HEK293T (cell line): ENCODE measurements around the gene SERF2.
A peak's percentile ranks its signal among the peaks of the same experiment; 100 is the strongest.
"Not testable (repeated sequence)": the region's sequence is repeated elsewhere in the genome, so short reads cannot be mapped to it uniquely, and the experiment has no call there.

ENCODE experiments used
- CTCF ChIA-PET: fragments of 350-600 bp; formaldehyde crosslinking; extraction: SDS; loops from one replicate; lab custom pipeline; 2021; ENCODE audit warnings: antibody characterized with exemption, inconsistent platforms; lab: Yijun Ruan, JAX
- POLR2A ChIA-PET: fragments of 350-600 bp; formaldehyde crosslinking; extraction: SDS; loops from one replicate; lab custom pipeline; 2020; ENCODE audit warnings: antibody characterized with exemption, inconsistent platforms; lab: Yijun Ruan, JAX
- DNase-seq: peaks from one replicate; pipeline ENCODE4 v3.0.0; 2012; ENCODE audit warnings: mixed read lengths; ENCODE audit errors: extremely low spot score
- ARNT ChIP-seq: fragments of 450-650 bp; IDR thresholded peaks from 2 replicates; pipeline ENCODE4 v1.6.1; 2017; ENCODE audit warnings: mild to moderate bottlenecking
- BHLHE40 ChIP-seq: fragments of 450-650 bp; IDR thresholded peaks from 2 replicates; pipeline ENCODE4 v1.6.1; 2016; ENCODE audit warnings: mild to moderate bottlenecking, moderate library complexity, borderline replicate concordance
- CTBP1 ChIP-seq: fragments of 450-650 bp; IDR thresholded peaks from 2 replicates; pipeline ENCODE4 v1.6.1; 2016; ENCODE audit warnings: borderline replicate concordance
- ELF4 ChIP-seq: fragments of 450-650 bp; IDR thresholded peaks from 2 replicates; pipeline ENCODE4 v1.6.1; 2017; ENCODE audit warnings: antibody characterized with exemption
- FOXA1 ChIP-seq: fragments of 450-650 bp; IDR thresholded peaks from 2 replicates; pipeline ENCODE4 v1.6.1; 2016; ENCODE audit warnings: mild to moderate bottlenecking
- FOXK2 ChIP-seq: fragments of 450-650 bp; IDR thresholded peaks from 2 replicates; pipeline ENCODE4 v1.6.1; 2016; ENCODE audit warnings: mild to moderate bottlenecking
- FOXM1 ChIP-seq: fragments of 450-650 bp; IDR thresholded peaks from 2 replicates; pipeline ENCODE4 v1.6.1; 2017; ENCODE audit warnings: mild to moderate bottlenecking, borderline replicate concordance
- HDGF ChIP-seq: fragments of 450-650 bp; IDR thresholded peaks from 2 replicates; pipeline ENCODE4 v1.6.1; 2017; ENCODE audit warnings: antibody characterized with exemption, borderline replicate concordance
- L3MBTL2 ChIP-seq: fragments of 450-650 bp; conservative IDR thresholded peaks from 2 replicates; pipeline ENCODE4 v1.6.1; 2016; ENCODE audit warnings: mild to moderate bottlenecking
- LEF1 ChIP-seq: fragments of 450-650 bp; IDR thresholded peaks from 2 replicates; pipeline ENCODE4 v1.6.1; 2017; ENCODE audit warnings: mild to moderate bottlenecking, borderline replicate concordance
- NFRKB ChIP-seq: fragments of 450-650 bp; IDR thresholded peaks from 2 replicates; pipeline ENCODE4 v1.6.1; 2016; ENCODE audit warnings: mild to moderate bottlenecking, moderate library complexity
- PKNOX1 ChIP-seq: fragments of 450-650 bp; IDR thresholded peaks from 2 replicates; pipeline ENCODE4 v1.6.1; 2016
- SP1 ChIP-seq: fragments of 450-650 bp; IDR thresholded peaks from 2 replicates; pipeline ENCODE4 v1.6.1; 2017
- SUZ12 ChIP-seq: fragments of 450-650 bp; IDR thresholded peaks from 2 replicates; pipeline ENCODE4 v1.6.1; 2016; ENCODE audit warnings: mild to moderate bottlenecking
- TARDBP ChIP-seq: fragments of 450-650 bp; IDR thresholded peaks from 2 replicates; pipeline ENCODE4 v1.6.1; 2016
- ZNF384 ChIP-seq: fragments of 450-650 bp; IDR thresholded peaks from 2 replicates; pipeline ENCODE4 v1.6.1; 2016

SERF2 gene

GRCh38 chr15:43796566-43796965 lies 4.4 kb downstream of the SERF2 start:
- DNase-seq, result no peak
- CTCF ChIA-PET, result no interaction called here
- TF ChIP-seq ELF4 (no peak), SP1 (no peak), HDGF (no peak), L3MBTL2 (no peak), ZNF384 (no peak), FOXM1 (no peak), BHLHE40 (no peak), PKNOX1 (no peak), NFRKB (no peak), LEF1 (no peak), ARNT (no peak), FOXA1 (no peak), TARDBP (no peak)
- POLR2A ChIA-PET, result interaction anchor here (0.6 to 1.5 kb wide), 3 partner anchors 14 to 28 kb away, joined by 3 to 5 read pairs (median 3); partner anchors contain the start of genes ELL3 and MFAP1

- POLR2A ChIA-PET, result interaction anchor here (0.8 to 2.6 kb wide), 5 partner anchors 9 to 25 kb away, joined by 3 to 11 read pairs (median 10); partner anchors contain the start of genes ELL3 and MFAP1
Measured at GRCh38 chr15:43799209-43799944, 7.3 kb downstream of the SERF2 start.

GRCh38 chr15:43799945-43800285 lies 7.8 kb downstream of the SERF2 start, which contains the start of gene SERINC4:
TSS of gene SERINC4 (minus strand) at chr15:43800220. CDS start at chr15:43799986, 234 bp downstream.
- DNase-seq, result no peak
- TF ChIP-seq ARNT (no peak), FOXM1 (no peak), NFRKB (no peak), FOXA1 (no peak), ZNF384 (no peak), SUZ12 (no peak), ELF4 (no peak), BHLHE40 (no peak), TARDBP (no peak), HDGF (no peak), L3MBTL2 (no peak), SP1 (no peak), CTBP1 (no peak), FOXK2 (no peak), LEF1 (no peak), PKNOX1 (no peak)
- ChIA-PET CTCF (interaction anchor here (0.7 kb wide), 1 partner anchor 432 kb away, joined by 3 read pairs; no protein-coding TSS in a partner anchor), POLR2A (interaction anchor here (0.8 to 4.5 kb wide), 10 partner anchors 9 to 392 kb away, joined by 3 to 25 read pairs (median 6); partner anchors contain the start of genes ELL3 and MFAP1)

More at GRCh38 chr15:43799209-43799944, 7.3 kb downstream of the SERF2 start:
- CTCF ChIA-PET, result no interaction called here
- TF ChIP-seq NFRKB (no peak), SP1 (no peak), FOXK2 (no peak), TARDBP (no peak), HDGF (no peak), L3MBTL2 (no peak), FOXA1 (no peak), CTBP1 (no peak), ZNF384 (no peak), ELF4 (no peak), LEF1 (no peak), SUZ12 (no peak)
- no peak for DNase-seq

- TF ChIP-seq L3MBTL2 (0 out of 2 replicates have a peak, but pooled peaks have one; percentile 13), PKNOX1 (no peak), ELF4 (peak; percentile 46; the same call in 1 of the 2 replicates)
- DNase-seq, result peak; percentile 70
- ChIA-PET POLR2A (interaction anchor here (0.8 to 4.5 kb wide), 11 partner anchors 8 to 392 kb away, joined by 3 to 25 read pairs (median 6); partner anchors contain the start of genes ELL3 and MFAP1), CTCF (interaction anchor here (0.7 to 1.0 kb wide), 2 partner anchors 24 to 432 kb away, joined by 3 to 4 read pairs; no protein-coding TSS in a partner anchor)
Measured at GRCh38 chr15:43800286-43801141, 8.4 kb downstream of the SERF2 start, which contains the start of gene HYPK. TSS of gene HYPK (plus strand) at chr15:43800599. CDS start at chr15:43800623, 24 bp downstream.

GRCh38 chr15:43802676-43803075 lies 10.6 kb downstream of the SERF2 start:
- CTCF ChIA-PET, DNase-seq: not testable (repeated sequence)
- POLR2A ChIA-PET, result interaction anchor here (4.5 kb wide), 1 partner anchor 22 kb away, joined by 25 read pairs; the partner anchor contains the start of gene MFAP1
